LNCaP clone FGC (cell line): Measurements from ENCODE around the gene TIGD2.

Experiments used
- DNase-seq: peaks from one replicate; pipeline ENCODE4 v3.0.0-alpha.2; 2011; ENCODE audit warnings: low read depth
- H3K4me3 ChIP-seq: 2 replicates; pipeline ENCODE4 v1.5.1; 2011; ENCODE audit warnings: mild to moderate bottlenecking, low read depth, low read length, control low read depth
- CTCF ChIP-seq: IDR thresholded peaks from 2 replicates; pipeline ENCODE4 v1.5.1; 2012; ENCODE audit warnings: mild to moderate bottlenecking; ENCODE audit not compliant: control insufficient read depth, insufficient read depth; ENCODE audit errors: extremely low read depth

The TIGD2 gene

GRCh38 chr4:89117115-89117514, 5.8 kb downstream of the TIGD2 start:
- TF ChIP-seq CTCF, result no peak
- DNase-seq, result no peak
- no peak overlapping the region for H3K4me3 ChIP-seq

- no peak for TF ChIP-seq CTCF
- H3K4me3 ChIP-seq, result no peak overlapping the region
- DNase-seq, result no peak
Measured at GRCh38 chr4:89119166-89119565, 7.8 kb downstream of the TIGD2 start.

GRCh38 chr4:89119836-89120235, 8.5 kb downstream of the TIGD2 start:
- DNase-seq, result no peak
- no peak overlapping the region for H3K4me3 ChIP-seq
- TF ChIP-seq CTCF, result no peak

GRCh38 chr4:89121387-89122068, 10.2 kb downstream of the TIGD2 start:
- DNase-seq, result no peak
- H3K4me3 ChIP-seq, result no peak overlapping the region
- no peak for TF ChIP-seq CTCF

- no peak overlapping the region for H3K4me3 ChIP-seq
- no peak for DNase-seq
- no peak for TF ChIP-seq CTCF
Measured at GRCh38 chr4:89123451-89123851, 12.1 kb downstream of the TIGD2 start.

GRCh38 chr4:89125901-89126782, 14.8 kb downstream of the TIGD2 start:
- no peak overlapping the region for H3K4me3 ChIP-seq
- DNase-seq, result no peak
- no peak for TF ChIP-seq CTCF
